HG03280 (cell line): Measurements from ENCODE around the gene KDSR.
A peak's percentile ranks its signal among the peaks of the same experiment; 100 is the strongest.

Experiments
- ATAC-seq: cut with Tn5 transposase; IDR thresholded peaks from one replicate; pipeline ENCODE4 v1.9.1; 2021; ENCODE audit warnings: mild to moderate bottlenecking, moderate library complexity; ENCODE audit not compliant: unreplicated experiment

The KDSR gene

DNA sequence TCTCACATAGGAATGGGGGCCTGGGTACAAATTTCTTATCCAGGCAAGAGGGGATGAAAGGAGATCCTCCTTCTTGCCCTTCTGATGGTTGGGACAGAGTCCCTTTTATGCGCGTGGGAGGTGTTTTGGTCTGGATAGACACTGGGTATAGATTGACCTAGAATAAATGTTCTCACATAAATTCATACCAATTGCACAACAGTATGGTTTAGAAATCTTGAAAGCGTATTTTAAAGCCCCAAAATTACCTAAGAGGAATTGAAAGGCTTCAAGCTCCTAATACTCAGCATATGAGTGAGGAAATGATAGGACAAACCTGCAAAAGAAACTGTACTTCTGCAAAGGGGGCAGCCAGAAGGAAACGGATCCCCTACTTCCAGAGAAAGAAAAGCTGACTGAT lies 44.8 kb downstream of the KDSR start:
- no peak for ATAC-seq

DNA sequence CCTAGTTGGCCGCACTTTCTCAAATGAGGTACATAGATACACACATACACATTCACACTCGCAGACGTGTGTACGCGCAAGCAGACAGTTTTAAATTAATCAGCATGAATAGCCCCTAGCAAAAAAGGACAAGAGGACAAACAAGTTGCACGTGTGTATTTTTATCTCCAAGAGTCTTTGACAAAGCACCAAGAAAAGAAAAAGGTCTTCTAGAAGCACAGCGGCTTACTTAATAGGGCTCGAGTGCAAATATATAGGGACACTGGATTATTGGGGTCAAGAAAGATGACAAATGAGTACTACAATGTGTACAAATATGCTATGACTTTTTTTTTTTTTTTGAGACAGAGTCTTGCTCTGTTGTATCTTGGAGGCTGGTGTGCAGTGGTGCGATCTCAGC lies 45.7 kb downstream of the KDSR start:
- no peak for ATAC-seq

DNA sequence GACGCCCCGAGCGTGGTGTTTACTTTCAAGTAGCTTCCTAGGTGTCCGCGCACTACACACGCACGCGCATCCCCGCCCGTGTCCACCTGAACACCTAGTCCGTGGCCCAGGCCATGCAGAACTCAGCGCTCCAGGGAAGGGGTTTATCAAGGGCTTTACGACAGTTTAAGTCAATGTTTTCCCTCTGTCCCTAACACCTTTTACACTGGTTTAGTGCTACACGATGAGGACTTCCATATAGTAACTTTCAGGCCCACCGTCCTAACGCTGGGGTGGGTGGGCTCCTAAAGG lies 46.1 kb downstream of the KDSR start:
- no peak for ATAC-seq

DNA sequence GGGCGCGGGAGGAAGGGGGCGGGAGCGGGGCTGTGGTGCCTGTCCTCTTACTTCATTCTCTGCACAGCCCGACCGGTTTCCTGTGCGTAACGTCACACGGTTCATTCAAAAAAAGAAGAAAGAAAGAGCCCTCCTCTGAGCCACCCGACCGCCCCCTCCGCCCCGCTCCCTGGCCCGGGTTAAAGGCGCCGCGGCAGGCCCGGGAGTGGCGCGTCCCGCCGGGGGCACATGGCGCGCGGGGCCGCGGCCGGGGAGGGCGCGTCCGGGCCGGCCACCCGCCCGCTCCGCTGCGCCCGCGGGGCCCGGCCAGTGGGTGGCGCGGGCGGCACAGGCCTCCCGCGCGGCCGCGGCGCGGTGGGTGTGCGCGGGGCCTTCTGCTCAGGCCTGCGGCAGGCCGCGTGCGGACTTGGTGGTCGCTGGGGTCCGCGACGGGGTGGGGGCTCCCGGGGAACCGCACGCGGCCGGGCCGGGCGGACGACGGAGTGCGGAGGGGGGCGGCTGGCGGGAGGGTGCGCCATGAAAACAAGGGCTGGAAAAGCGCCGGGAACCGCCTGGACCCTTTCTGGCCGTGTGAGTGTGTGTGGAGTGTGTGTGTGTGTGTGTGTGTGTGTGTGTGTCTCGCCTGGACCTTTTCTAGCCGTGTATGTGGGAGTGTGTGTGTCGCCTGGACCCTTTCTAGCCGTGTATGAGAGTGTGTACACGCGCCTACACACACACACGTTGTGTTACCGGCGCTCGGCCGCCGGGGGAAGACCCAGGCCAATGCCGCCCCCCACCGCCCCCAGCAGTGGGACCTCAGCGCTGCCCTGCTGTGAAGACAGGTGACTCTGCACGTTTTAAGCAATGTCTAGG lies 46.7 kb downstream of the KDSR start:
- ATAC-seq, result peak; percentile 54

DNA sequence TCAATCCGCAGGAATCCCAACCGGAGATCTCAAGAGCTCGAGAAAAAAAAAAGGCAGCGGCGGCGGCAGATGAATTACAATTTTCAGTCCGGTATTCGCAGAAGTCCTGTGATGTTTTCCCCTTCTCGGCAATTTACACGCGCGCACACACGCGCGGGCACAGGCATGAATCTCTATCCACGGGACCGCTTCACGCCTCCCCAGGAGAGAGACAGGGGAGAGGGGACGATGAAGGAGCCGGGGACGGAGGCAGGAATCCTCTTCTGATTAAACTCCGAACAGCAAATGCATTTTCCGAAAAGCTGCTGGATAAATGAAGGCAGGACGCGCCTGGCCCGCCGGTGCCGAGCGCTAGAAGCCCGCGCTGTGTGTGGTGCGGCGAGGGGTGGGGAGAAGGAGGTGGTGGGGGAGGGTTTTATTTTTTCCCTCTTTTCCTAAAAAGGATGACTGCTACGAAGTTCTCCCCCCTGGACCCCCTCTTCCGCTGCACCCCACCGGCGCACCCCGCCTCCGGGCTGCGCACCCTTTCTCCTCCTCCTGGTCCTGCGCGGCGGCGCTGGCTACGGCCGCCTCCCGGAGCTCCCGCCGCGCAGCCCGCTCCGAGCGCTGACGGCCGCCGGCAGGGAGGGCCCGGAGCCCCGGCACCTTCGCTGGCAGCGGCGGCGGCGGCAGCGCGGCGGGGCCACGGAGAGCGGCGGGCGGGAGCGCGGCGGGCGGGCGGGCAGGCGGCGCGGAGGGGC lies 47.5 kb downstream of the KDSR start, which contains the start of gene BCL2:
BCL2 (minus strand) TSS at position 387 of the 740 bp plus-strand sequence.
- ATAC-seq, result peak; percentile 16

DNA sequence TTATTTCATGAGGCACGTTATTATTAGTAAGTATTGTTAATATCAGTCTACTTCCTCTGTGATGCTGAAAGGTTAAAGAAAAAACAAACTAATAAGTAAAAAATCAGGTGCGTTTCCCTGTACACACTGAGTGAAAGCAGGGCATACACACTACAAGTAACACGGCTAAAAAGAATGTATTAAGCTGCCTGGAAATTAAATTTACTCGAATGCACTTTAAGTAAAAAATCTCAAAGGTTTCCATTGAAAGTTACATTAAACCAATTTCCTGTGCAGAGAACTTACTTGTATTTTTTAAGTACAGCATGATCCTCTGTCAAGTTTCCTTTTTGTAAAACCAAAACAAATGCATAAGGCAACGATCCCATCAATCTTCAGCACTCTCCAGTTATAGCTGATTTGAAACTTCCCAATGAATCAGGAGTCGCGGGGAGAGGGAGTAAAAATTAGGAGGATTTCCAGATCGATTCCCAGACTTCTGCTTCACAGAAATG lies 48.1 kb downstream of the KDSR start:
- no peak for ATAC-seq

DNA sequence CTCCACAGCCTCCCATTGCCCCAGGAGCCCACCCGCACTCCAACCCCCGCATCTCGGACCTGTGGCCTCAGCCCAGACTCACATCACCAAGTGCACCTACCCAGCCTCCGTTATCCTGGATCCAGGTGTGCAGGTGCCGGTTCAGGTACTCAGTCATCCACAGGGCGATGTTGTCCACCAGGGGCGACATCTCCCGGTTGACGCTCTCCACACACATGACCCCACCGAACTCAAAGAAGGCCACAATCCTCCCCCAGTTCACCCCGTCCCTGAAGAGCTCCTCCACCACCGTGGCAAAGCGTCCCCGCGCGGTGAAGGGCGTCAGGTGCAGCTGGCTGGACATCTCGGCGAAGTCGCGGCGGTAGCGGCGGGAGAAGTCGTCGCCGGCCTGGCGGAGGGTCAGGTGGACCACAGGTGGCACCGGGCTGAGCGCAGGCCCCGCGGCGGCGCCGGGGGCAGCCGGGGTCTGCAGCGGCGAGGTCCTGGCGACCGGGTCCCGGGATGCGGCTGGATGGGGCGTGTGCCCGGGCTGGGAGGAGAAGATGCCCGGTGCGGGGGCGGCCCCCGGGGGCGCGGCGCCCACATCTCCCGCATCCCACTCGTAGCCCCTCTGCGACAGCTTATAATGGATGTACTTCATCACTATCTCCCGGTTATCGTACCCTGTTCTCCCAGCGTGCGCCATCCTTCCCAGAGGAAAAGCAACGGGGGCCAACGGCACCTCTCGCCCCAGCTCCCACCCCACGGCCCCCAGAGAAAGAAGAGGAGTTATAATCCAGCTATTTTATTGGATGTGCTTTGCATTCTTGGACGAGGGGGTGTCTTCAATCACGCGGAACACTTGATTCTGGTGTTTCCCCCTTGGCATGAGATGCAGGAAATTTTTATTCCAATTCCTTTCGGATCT lies 48.8 kb downstream of the KDSR start:
- peak; percentile 56 for ATAC-seq

DNA sequence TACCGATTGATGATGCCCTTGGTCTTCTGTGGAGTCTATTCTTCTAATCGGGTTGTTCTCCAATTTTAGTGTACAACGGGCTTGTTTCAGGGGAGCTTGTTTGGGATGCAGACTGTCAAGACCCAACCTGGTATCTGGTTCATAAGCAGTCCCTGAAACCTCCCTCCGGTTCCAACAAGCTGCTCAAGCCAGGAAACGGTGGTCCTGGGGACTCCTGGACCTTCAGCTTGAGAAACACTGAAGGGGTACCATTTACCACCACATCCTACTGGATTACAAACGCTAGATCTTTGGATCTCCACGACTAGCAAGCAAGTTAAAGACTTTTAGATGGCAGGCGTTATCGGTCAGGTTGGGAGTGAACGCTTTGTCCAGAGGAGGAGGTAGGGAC lies 49.5 kb downstream of the KDSR start:
- no peak for ATAC-seq

DNA sequence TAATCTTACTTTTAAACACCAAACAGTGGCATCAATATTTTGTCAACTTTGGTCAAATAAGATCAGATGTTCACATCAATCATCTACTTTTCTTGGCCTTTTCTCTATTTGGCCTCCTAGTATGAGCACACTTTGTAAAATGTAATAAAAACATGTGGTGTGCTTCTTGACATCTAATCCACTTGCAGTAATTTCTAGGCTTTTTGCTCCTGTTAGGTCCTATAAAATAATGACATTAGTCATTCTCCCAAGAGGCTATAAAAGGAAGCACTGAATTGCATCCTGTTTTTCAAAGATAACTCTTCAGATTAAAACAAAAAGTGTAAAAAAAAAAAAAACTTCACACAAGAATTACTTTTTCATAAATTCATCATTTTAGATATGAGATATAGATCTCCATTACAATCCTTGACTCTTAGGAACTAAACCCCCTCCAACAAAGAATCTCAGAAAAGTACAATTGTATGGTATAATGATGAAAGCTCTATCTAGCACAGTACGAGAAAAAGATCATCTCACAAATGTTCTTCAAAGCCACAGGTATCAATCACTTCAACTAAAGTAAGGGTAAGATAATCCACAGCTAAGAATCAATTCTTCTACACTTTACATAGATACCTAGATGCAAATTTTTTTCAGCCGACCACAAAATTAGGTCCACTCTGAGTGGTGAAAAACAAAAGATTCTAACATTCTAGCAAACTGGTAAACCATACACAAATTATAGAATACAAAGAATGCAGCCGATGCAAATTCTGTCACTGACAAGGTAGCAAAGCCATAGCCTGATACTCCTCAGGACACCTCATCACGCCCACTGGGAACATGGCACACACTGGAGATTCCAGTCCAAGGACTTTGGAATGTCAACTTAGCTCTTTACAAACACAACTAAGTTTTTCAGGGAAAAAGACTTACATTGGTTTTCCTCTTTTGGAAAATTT lies 50.1 kb downstream of the KDSR start:
- no peak for ATAC-seq

DNA sequence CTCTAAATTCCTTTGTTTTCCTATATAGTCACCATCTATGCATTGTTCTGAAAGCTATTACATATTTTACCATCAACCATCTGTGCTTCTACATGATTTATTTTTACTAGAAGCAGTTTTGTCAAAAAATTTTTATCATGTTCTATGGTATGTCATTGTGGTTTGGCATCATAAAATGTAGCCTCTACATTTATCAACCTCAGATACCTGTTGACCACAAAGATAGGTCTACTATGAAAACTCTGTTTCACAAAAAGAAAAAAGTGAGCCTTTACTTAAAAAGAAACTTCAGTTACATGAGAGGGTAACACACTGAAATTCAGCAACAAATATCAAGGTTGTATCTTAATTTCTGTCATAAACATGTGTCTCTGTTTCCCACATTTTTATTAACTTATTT lies 51.1 kb downstream of the KDSR start:
- no peak for ATAC-seq

DNA sequence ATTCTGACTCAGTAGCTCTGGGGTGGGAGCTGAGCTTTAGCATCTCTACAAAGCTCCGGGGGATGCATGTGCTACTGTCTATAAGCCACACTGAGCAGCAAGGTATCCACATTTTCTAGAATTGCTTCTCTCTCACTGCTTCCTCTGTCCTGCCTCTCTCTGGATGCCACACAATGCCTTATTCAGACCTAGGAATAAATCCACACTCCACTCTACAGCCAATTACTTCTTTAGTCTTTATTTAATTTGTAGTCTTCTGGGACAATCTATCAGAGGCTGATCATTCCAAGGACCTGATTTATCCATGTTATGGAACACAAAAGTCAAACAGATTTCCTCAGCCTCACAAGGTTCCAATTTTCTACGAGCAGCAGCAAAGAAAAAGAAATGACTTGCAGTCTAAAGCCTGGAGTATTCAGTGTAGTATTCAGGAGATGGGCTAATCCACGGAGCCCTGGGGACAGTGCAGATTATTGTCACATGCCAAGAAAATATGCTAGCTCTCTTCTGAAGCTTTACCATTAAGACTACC lies 51.8 kb downstream of the KDSR start:
- ATAC-seq, result no peak

DNA sequence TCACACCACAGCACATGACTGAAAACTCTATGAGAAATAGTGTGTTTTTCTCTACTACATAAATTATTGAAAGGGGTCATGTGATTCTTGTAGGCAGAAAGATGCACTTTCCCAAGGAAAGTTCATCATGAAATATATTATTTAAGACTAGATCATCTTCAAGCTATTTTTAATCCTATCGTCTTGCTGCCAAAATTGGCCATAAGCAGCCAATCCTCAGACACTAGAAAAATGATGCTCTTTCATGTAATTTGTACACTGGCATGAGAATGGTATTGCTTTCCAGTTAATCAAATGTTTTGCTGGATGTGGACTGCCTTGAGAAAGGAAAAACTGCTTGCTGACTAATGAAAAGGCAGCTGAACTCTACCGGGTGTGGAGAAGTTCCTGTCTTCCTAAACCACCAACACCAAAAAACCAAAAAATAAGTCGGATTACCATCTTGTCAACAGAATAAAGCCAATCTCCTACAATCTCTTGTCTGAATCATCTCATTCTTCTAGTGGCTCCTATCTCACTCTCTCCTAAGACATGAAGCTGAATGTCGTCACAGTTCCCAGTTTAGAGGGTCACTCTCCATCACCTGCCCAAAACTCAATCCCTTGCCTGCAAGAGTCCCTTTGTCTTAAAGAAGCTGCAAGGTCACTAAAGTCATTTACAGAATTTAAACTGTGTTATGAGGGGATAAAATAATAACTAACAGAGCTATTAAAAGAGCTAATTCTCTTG lies 52.8 kb downstream of the KDSR start:
- ATAC-seq, result no peak

DNA sequence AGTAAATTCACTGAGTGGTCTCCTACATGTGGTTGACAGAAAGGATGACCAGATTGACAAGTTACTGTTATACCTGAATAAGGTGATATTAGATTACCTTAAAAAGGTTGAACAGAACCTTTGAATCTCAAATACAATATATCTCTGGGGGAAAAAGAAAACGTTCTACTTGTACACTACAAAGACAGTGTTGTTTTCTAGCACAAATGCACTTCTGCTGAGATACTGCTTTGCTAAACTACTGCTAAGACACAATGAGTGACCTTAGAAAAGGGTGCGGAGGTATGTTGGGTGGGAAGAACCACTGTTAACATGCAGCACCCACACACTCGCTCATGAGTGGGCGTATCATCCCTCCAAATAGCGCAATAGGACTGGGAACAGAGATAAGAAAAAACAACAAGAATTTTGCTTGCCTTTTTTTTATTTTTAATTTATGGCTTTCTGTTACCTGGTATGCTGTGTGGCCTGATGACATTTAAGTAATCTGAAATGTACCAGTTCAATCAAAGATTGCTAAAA lies 53.5 kb downstream of the KDSR start:
- ATAC-seq, result no peak

DNA sequence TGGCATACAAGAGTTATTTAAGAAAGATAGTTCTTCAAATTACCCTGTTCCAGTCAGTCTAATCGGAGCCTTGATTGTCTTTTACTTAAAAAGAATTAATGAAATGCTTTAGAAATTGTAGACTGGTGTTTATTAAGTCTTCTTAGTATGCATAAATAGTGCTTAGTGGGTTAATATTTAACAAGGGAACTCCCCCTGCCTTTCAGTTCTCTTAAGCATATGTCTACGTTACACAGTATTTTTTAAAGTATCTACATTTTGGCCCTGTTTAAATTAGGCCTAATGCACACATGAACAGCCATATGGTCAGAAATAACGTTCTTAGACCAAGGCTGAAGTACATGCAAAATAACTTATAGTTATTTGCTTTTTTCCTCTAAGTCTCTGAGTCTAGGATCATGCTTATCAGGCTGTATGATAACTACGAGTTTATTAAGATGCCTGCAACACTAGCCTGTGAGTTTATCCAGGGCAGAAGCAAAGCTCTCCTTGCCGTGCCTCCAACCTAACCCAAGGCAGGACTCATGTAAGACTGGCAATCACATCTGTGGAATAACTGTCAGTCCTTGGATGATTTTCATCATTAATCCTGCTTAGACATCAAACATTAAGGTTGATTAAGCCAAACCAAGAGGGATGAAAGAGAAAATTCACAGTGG lies 54.1 kb downstream of the KDSR start:
- ATAC-seq, result no peak

DNA sequence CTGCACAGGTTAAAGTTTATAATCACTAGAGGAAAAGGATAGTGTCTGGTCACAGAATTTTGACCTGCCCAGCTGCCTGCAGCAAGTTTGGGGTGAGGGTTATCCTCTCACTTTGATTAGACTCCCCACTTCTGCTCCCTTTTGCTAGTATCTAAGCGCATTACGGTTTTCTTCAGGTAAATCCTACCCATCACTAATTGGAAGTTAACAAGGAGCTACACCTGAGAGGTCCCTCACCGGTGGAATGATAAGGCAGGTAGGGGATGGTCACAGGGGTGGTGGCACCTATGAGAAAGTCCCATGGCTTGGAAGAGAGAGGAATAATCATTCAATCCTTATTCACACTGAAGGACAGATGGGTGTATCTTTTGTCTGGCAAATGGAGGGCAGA lies 55.0 kb downstream of the KDSR start:
- peak; percentile 5 for ATAC-seq

DNA sequence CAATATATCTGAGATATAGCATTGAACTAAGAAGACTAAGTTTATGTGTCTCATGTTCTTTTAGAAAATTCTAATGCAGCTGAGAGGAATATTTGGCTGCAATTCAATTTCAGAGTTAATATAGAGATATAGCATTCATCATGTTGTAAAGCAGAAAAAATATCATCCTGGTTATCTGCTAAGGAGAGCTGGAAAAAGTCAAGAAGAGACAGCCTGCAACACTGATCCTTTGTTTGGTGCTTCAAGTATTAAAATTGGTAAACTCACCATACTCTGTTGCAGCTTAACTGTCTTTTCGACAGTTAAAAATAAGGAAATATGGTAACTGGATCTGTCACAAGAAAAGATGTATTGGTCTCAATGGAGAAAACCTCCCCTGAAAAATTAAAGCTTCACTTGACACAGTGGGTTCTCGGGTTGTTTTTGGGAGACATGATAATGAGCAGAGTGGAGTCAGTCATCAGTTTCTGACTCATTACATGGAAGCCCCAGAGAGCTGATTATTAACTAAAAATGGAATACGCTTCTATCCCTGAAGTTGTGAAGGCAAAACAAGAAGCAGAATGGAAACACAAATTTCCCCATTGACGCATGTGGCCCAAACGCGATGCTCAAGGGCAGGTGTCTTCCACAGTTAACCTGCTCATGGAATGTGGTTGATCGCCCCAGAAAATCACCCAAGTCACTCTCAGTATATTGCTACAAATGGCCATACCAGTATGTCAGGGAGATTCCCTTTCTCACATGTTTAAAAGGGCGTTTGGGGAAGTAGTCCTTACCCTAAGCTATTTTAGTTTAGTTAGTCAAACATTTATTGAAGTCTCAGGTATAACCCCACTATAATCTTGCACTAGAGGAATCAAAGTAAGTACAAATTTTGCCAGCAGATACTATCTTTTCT lies 55.6 kb downstream of the KDSR start:
- ATAC-seq, result peak; percentile 56

DNA sequence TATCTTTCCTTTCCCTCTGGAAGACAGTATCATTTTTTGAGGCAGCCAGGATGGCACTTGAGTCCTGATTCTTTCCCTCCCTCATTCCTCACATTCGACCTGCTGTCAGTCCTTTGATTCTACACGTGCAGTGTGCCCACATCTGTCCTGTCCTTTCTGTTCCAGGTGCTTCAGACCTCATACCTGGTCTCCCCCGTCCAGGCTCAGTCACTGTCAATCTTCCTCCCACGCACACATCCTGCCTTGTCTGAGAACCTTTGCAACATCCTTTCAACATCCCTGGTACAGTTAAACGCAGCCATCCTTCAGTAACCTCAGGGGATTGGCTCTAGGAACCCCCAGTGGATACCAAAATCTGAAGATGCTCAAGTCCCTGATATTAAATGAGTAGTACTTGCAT lies 57.6 kb downstream of the KDSR start:
- ATAC-seq, result no peak
